ENCODE results near the gene RHOBTB3.
"Not testable (repeated sequence)": the region's sequence is repeated elsewhere in the genome, so short reads cannot be mapped to it uniquely, and the experiment has no call there.

RHOBTB3 gene

DNA sequence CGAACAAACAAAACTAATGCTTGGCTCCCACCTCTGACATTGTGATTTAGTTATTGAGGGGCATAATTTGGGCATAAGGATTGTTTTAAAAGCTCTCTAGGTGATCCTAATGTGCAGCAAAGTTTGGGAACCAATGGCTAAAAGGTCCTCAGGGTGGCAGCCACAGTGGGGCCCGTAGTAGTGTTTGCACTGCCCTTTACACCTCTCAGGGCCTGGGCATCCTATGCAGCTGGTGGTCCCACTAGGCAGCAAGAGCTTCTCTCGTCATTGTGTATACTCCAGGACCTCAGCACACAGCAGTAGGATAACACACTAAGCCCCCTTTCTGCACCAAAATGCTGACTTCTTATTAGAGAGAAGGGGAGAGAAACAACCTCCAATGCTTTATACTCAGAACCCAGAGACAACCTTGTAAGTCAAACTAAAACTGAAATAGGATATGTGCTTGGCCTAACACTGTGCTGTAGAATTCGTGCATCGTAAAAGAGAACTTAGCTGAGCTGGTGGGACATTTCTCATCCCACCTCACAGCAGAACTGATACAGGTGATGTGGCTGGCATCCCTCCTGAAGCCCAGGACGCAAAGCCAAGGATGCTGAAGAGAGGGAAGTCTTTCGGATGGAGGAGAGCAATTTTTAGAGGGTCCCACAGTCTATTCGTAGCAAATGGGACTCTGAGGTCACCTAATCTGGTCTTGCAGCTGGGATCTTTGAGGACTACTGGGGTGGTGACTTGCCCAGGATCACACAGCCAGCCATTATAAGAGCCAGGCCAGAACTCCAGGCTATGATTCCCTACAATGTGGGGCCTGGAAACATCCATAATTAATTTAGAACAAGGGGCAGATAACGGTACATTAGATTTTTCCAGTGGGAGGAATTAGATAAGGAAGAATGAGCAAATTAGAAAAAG is 90.2 kb downstream of the RHOBTB3 start:
- DNase-seq (ENCODE audit: low read depth) = no peak

DNA sequence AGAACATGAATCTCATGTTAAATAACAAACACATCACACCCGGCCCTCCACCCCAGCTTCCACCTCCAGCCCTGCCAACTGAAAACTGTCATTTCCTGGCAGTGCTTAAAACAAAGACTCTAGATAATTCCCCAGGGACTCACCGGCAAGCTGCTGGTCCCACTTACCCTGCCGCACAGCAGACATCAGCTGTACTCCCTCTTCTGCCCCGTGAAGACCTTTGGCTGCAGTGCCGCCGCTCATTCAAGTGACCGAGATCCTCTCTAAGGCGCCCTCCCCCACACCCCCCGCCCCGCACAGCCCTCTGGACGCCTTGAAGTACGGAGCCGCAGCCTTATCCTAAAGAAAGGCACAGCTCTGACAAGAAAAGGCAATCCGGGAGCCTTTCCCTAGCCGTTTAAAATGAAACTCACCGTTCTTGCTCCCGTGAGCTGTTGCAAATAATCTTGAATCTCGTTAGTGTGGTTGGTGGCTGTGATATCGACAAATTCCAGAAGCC is 91.0 kb downstream of the RHOBTB3 start:
- DNase-seq (ENCODE audit: low read depth) = no peak

DNA sequence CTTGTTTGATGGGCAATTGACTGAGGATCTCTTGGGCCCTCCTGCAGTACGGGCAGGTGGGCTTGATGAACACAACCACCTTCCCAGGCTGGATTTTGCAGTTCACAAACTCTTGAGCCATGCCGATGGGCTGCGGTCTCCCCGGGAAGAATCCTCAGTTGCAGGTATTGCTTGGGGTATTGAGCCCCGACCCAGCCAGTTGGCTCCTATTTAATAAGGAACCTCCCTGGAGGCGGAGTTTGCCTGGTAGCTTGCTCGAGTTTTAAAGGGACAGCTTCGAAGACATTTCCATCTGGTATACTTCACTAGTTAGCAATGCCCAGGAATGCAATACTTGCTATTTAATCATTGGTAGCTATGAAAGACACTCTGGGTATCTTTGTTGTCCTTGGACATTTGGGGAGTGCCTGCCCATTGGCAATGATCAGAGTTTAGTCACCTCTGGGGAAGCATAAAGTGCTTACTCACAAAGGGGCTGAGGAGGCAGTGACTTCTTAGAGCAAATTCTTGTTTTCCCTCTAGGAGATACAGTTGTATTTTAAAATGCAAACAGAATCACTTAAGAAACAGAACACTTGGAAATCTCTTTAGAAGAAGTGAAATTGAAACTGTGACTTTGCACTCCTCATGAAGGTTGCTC is 91.5 kb downstream of the RHOBTB3 start, which contains the start of gene GLRX:
Gene GLRX (minus strand): TSS at position 185 of the 640 bp plus-strand sequence. CDS start 64 bp downstream, at position 121.
- DNase-seq (ENCODE audit: low read depth) = no peak

DNA sequence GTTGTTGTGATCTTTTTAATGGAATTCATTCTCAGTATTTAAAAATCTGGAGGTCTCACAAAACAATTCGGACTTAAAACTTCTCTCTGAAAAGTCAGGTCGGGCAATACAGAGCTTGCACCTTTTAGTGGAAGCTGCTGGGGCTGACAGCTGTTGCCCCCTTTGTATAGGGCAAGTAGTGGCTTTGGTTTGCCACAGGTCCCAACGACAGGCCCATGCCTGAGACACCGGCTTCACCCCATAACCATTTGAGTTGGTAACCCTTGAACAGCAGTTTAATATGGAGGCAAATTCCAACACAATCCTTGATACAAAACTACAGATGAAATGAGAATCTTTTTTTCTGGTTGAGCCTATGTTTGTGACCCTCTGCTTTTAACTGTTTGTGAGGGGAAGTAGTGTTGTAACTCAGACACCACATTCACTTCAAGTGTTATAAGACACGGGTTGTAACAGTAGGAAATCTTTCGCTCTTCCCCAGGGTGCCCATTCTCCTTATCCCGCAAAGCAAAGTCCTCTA is 92.1 kb downstream of the RHOBTB3 start:
- DNase-seq (ENCODE audit: low read depth) = no peak

DNA sequence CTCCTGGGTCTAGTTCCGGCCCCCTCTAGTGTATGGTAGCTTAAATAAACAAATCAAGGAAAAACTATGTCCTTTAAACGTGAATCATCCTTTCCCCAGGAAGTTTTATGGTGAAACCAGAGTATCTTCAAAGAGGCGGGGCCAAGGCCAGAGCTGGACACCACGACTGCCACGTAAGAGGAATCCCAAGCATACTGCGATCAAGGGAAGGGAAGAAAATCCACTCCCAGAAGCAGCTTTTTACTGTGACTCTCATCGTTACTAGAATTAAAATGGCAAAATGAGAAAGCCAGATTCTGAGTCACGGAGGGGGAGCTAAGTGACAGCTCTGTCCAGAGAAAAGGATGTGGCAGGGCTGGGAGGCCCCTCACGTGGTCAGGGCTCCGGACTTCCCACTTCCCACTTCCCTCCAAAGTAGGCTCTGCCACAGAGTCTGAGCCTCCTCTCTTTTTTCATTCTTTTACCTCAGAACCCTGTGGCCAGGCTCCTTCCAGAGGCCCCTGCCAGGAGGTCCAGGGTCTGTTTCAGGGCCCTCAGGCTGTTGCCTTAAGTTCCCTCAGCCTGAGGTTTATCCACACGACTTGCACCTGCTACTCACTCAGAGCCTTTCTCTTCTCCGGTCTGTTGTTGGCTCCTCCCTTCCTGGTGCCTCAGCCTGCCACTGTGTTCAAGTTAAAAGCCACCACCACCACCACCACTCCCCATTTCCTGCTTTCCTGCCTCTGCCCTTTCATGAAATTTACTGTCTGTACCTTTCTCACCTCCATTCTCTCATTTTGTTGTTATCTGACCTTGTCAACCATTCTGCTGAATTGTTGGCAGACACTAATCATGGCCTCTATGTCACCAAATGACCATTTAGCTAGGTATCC is 92.8 kb downstream of the RHOBTB3 start:
- no peak for DNase-seq (ENCODE audit: low read depth)

DNA sequence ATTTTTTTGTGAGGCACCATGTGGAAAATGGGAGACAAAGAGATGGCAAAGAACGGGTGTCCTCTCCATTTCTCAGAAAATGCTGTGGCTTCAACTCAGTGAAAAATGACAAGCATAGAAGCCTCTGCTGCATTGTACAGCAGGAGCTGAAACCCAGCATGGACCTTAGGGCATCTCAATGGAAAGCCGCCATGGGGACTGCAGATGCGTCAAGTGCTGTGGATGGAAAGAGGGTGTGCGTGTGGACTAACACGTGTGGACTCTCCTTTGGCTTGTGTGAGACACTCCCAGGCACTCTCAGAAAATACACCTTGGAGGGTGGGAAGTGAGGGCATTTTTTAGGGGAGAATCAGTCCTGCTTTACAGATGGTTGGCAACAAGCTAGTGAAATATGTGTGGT is 93.6 kb downstream of the RHOBTB3 start:
- DNase-seq (ENCODE audit: low read depth) = no peak

DNA sequence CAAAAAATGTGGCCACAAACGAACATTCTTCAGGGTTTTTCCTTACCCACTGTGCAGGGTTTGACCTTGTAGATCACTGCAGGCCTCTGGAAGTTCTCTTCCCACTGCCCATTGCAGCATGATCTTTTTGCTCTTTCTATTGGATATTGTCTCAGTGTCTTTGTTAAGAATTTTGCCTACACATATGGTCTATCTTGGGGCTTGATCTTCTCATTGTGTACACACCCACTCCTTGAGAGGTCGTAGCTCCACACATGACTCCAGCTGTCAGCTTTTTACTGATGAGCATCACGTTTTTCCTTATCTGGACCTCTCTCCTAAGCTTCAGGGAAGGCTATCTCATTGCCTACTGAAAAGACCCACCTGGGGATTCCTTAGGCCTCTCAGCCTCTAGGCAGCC is 94.4 kb downstream of the RHOBTB3 start:
- DNase-seq (ENCODE audit: low read depth) = no peak

DNA sequence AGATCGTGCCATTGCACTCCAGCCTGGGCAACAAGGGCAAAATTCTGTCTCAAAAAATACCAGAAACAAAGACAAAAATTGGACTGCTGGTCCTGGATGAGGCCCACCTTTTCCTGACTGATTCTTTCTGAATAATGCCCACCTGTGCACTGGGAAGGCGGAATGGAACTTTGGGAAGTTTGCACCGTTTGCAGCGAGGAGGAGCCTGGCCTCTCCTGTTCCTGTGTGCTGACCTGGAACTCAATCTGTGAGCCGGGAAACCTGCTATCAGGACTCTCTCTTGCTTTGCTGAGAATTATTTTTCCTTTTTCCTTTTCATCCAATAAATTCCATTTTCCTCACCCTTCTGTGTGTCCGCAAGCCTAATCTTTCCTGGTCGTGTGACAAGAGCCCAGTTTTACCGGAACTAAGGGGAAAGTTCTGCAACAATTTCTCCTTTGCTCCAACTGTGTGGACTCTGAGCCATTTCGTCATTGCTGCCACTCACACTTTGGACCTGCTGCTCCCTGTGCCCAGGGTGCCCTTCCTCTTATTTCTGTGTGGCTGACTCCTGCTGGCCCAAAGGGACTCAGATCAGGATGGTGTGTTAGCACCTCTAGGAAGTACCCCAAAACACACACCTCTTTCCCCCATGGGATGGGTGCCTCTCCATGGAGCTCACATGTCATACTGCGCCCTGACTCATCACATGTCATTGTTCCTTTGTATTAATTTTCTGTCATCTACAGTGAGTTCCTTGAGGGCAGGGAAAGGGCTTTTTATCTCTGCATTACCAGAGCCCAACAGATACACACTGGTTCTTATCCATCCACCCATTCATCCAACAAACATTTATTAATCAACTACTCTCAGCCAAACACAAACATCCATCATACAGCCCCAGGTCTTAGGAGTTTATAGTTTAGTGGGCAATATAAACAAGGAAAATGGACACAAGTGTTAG is 96.1 kb downstream of the RHOBTB3 start:
- DNase-seq (ENCODE audit: low read depth) = no peak

DNA sequence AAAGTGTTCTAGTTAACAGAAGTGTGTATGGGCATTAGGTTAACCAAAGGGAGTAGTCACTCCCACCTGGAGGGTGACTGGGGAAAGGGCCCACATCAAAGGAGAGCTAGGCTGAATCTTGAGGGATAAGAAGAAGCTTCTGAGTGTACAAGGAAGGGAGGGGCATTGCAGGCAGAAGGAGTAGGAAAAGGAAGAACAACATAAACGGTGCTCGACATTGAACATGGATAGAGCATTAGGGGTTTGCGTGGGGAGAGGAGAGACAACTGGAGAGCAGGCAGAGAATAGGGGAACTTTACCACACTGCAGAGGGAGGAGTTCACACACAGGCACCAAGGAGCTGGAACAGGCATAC is 96.7 kb downstream of the RHOBTB3 start:
- no peak for DNase-seq (ENCODE audit: low read depth)

DNA sequence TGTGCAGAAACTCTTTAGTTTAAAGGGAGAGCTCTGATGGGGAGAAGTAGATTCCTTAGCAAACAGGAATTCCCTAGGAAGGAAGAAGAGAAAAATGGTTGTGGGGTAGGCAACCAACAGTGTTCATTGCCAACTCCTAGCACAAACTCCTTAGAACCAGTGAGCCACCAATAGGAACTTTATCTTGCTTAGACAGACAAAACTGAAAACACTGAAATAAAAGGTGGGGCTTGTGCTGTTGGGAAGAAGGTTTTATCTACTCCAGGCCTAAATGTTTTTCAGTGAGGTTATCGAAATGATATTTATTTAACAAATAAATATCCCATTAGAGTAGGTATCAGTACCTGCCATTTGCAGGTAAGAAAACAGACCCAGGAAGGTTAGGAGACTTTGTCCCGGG is 99.1 kb downstream of the RHOBTB3 start:
- DNase-seq (ENCODE audit: low read depth) = no peak

DNA sequence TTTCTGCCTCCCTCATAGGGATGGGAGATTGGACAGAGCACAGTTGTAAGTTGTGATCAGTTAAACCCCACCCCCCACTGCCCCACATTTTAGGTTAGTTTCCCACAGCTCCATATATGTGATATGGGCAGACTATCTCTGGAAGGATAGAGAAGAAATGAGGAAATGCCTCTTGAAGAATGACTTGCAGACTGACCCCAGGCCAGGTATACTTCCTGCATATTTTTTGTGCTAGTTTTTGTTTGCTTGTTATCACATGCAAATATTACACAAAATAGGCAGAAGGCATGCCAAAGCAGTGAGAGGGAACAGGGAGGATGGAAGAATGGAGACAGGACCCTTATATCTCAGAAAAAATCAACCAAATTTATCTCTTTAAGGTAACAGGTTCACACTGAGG is 101.5 kb downstream of the RHOBTB3 start:
- no peak for DNase-seq (ENCODE audit: low read depth)

DNA sequence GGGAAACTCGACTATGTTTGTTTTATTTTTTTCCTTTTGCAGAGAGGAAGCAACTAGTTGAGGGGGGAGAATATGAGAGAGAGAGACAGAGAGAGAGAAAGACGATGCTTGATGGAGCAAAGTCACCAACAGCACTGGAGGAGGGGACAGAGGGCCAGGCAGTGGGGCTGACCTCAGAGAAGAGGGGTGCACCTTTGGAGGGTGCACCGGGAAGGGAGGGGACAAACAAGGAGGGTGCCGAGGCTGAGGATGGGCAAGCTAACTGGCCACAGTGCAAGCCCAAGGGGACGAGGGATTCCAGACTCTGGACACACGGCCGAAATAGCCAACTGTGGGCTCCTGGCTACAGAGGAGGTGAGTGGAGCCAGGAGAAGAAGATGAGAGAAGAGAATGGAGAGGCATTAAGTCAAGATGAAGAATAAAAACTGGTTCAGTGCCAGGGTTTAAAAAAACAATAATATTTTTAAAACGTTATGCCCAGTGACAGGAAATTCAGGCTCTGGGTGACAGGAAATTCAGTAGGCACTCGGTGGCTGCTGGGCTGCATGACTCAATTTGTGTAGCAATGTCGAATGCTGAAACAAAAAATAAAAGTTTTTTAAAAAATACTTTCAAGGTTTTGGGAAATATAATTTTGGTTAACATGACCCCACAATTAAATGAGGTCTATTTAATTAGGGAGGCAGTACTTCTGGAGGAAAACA is 104.7 kb downstream of the RHOBTB3 start:
- DNase-seq (ENCODE audit: low read depth) = no peak

DNA sequence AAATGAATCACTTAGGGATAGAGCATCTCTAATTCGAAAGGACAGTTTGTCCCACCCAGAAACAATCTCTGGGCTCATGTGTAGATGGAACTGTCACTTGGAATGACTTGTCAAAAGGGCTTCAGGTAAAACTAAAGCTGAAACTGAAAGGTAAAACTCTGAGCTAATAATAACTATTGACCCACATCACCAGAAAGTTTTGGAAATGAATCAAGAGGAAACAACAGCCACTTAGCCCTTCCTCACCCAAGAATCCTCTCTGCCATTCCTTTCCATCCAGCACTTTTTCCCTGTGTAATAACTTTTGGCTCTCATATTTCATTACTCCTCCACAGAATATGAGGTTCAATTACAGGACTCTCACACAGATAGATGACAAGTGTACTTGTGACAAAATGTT is 105.4 kb downstream of the RHOBTB3 start:
- no peak for DNase-seq (ENCODE audit: low read depth)

DNA sequence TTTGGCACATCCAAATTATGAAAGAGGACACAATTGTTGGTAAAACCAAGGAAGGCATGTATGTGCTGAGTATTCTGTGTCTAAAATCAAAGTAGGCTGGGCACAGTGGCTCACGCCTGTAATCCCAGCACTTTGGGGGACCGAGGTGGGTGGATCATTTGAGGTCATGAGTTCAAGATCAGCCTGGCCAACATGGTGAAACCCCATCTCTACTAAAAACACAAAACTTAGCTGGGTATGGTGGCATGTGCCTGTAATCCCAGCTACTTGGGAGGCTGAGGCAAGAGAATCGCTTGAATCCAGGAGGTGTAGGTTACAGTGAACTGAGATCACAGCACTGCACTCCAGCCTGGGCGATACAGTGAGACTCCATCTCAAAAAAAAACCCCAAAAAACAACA is 105.8 kb downstream of the RHOBTB3 start:
- DNase-seq (ENCODE audit: low read depth) = not testable (repeated sequence)

DNA sequence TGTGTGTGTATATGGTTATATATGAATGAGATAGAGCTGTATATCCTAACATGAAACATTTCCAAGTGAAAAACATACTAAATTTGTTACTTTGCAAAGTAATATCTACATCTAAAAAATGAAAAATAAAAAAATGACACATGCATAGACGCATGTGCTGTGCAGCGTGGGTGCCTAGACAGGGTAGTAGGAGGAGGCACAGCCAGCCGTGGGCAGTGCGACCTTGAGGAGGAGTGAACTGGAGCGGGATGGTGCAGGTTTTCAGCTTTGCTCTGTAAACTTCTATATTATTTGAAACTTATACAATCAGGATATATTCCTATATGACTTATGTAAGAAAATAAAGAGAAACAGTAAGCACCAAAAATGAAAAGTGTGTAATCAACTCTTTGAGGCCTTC is 106.4 kb downstream of the RHOBTB3 start:
- no peak for DNase-seq (ENCODE audit: low read depth)

DNA sequence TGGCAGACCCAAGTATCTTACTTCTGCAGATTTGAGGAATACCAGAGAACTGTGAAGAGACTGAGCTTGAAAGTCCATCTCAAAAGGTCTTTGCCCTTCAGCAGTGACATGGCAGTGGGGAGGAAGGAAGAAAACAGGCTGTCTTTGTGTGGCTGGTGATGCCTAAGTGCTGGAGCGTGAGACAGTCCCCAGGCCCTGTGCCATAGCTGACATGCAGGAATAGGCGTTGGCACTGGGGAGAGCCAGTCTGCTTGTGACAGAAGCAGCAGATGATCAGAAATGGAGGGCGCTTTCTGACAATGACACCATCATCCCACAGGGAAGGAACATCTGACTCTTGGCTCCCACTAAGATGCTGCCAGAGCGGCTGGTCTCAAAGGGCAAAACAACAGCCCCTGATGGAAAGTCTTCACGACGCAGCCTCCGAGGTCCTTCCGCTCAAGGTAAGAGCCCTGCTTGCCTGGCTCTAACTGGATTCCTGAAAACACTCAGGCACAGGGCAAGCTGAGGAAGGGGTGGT is 106.9 kb downstream of the RHOBTB3 start:
- DNase-seq (ENCODE audit: low read depth) = no peak

DNA sequence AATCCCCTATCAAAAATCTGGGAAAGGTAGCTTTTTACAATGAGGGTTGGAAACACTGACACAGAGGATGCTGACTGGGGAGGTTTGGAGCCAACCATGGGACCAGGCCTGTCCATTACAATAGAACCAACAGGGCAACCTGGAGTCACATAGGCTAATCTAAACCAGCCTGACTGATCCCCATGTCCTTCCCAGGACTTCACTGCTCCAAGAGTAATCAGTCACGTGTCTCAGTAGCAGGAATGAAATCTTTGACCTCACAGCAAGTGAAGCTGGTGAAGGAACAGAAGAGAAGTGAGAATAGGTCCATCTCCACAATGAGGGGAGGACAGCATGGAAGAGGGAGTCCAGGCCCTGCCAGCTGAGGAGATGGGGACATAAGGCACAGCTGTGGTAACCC is 107.4 kb downstream of the RHOBTB3 start:
- no peak for DNase-seq (ENCODE audit: low read depth)

DNA sequence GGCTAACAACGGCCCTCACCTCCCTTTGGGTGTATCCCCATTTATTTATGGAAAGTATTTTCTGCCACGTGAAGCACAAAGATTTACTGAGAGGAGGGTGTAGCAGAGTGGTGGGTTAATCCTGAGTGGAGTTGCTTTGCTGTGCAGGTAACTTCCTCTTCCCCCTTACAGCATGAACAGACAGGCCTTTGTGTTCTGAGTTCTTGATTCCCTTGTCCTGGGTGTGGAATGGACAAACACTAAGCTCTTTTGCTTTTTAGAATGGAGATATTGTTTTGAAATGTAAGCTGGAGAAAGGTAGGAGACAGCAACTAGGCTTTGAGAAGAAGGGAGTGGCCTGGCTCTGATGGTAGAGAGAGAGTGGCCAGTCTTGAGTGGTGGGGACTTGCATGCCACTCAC is 108.5 kb downstream of the RHOBTB3 start:
- no peak for DNase-seq (ENCODE audit: low read depth)

DNA sequence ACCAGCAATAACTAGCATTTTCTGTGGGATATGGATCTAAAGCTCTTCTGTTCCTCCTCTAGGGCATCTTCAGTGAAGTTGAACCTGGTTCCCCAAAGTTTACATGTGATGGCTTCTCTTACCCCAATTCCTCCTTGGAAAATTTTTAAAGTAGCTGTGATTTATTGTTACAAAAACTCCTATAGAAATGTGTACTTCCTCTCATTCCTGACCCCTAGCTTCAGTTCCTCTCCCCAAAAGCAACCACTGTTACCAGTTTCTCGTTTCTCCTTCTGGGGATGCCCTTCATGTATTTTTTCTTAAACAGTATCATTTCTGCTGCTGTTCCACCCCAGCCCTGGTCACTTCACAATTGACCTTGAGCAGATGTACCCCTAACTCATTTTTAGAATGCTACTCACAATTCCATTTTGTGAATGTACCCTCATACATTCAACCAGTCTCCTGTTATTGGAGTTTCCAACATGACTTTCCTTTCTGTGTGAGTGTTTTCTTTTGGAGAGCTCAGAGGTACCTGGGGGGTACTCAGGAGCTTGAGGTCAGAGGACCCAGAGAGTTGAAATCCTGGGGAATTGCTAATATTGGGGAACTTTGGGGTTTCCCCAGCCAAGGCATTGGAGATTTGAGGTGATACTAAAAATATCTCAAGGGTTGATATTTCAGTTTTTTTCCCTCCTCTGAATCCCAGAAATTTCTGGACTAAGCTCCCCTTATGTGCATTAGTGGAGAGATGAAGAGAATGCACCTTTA is 110.0 kb downstream of the RHOBTB3 start:
- DNase-seq (ENCODE audit: low read depth) = no peak
